ENCODE results near the gene CAP2.

CAP2 gene

GRCh38 chr6:17478946-17479345 lies 85.6 kb downstream of the CAP2 start:
- Mint-ChIP-seq H3K27me3 (no peaks in the 10 kb centered on the region), H3K9me3 (no peaks in the 10 kb centered on the region)

GRCh38 chr6:17480476-17480875 lies 87.1 kb downstream of the CAP2 start:
- no peaks in the 10 kb centered on the region for H3K4me1 Mint-ChIP-seq (ENCODE audit: low read depth)

More at GRCh38 chr6:17478946-17479345, 85.6 kb downstream of the CAP2 start:
- Mint-ChIP-seq H3K4me3 (no peak overlapping the region), H3K4me1 (ENCODE audit: low read depth) (no peaks in the 10 kb centered on the region), H3K27ac (no peak overlapping the region), H3K36me3 (ENCODE audit: low read depth) (no peaks in the 10 kb centered on the region)
- intact Hi-C loops (cut with micrococcal nuclease): no loop called here

GRCh38 chr6:17482711-17483110 lies 89.3 kb downstream of the CAP2 start:
- H3K4me1 Mint-ChIP-seq (ENCODE audit: low read depth): no peaks in the 10 kb centered on the region
- H3K36me3 Mint-ChIP-seq (ENCODE audit: low read depth): no peaks in the 10 kb centered on the region
- H3K4me3 Mint-ChIP-seq: no peak overlapping the region
- H3K27me3 Mint-ChIP-seq: no peaks in the 10 kb centered on the region
- H3K27ac Mint-ChIP-seq: no peak overlapping the region
- no peaks in the 10 kb centered on the region for H3K9me3 Mint-ChIP-seq
- intact Hi-C loops (cut with micrococcal nuclease): no loop called here

More at GRCh38 chr6:17480476-17480875, 87.1 kb downstream of the CAP2 start:
- Mint-ChIP-seq H3K27me3 (no peaks in the 10 kb centered on the region), H3K27ac (no peak overlapping the region), H3K4me3 (no peak overlapping the region), H3K36me3 (ENCODE audit: low read depth) (no peaks in the 10 kb centered on the region), H3K9me3 (no peaks in the 10 kb centered on the region)
- intact Hi-C loops (cut with micrococcal nuclease): no loop called here

- intact Hi-C loops (cut with micrococcal nuclease): no loop called here
Measured at GRCh38 chr6:17483391-17484016, 90.1 kb downstream of the CAP2 start.

GRCh38 chr6:17484201-17484849 lies 90.9 kb downstream of the CAP2 start:
- Mint-ChIP-seq H3K36me3 (ENCODE audit: low read depth) (no peaks in the 10 kb centered on the region), H3K4me1 (ENCODE audit: low read depth) (no peaks in the 10 kb centered on the region), H3K4me3 (no peak overlapping the region), H3K9me3 (no peaks in the 10 kb centered on the region), H3K27ac (no peak overlapping the region), H3K27me3 (no peaks in the 10 kb centered on the region)
- intact Hi-C loops (cut with micrococcal nuclease): no loop called here

More at GRCh38 chr6:17483391-17484016, 90.1 kb downstream of the CAP2 start:
- no peaks in the 10 kb centered on the region for H3K36me3 Mint-ChIP-seq (ENCODE audit: low read depth)
- H3K4me1 Mint-ChIP-seq (ENCODE audit: low read depth): no peaks in the 10 kb centered on the region
- no peak overlapping the region for H3K27ac Mint-ChIP-seq
- H3K27me3 Mint-ChIP-seq: no peaks in the 10 kb centered on the region
- no peaks in the 10 kb centered on the region for H3K9me3 Mint-ChIP-seq
- H3K4me3 Mint-ChIP-seq: no peak overlapping the region

- no peaks in the 10 kb centered on the region for H3K27me3 Mint-ChIP-seq
- intact Hi-C loops (cut with micrococcal nuclease): no loop called here
- no peaks in the 10 kb centered on the region for H3K9me3 Mint-ChIP-seq
- H3K4me3 Mint-ChIP-seq: no peak overlapping the region
- H3K4me1 Mint-ChIP-seq (ENCODE audit: low read depth): no peaks in the 10 kb centered on the region
- no peak overlapping the region for H3K27ac Mint-ChIP-seq
- H3K36me3 Mint-ChIP-seq (ENCODE audit: low read depth): no peaks in the 10 kb centered on the region
Measured at GRCh38 chr6:17485181-17485580, 91.8 kb downstream of the CAP2 start.

- intact Hi-C loops (cut with micrococcal nuclease): no loop called here
- no peak overlapping the region for H3K27ac Mint-ChIP-seq
- H3K27me3 Mint-ChIP-seq: peaks cover under 1% of the 10 kb centered on the region
- H3K4me1 Mint-ChIP-seq (ENCODE audit: low read depth): no peaks in the 10 kb centered on the region
- H3K4me3 Mint-ChIP-seq: no peak overlapping the region
- no peaks in the 10 kb centered on the region for H3K36me3 Mint-ChIP-seq (ENCODE audit: low read depth)
- H3K9me3 Mint-ChIP-seq: no peaks in the 10 kb centered on the region
Measured at GRCh38 chr6:17485946-17486345, 92.6 kb downstream of the CAP2 start.

GRCh38 chr6:17486680-17487079 lies 93.3 kb downstream of the CAP2 start:
- Mint-ChIP-seq H3K4me3 (no peak overlapping the region), H3K4me1 (ENCODE audit: low read depth) (no peaks in the 10 kb centered on the region), H3K36me3 (ENCODE audit: low read depth) (no peaks in the 10 kb centered on the region), H3K9me3 (no peaks in the 10 kb centered on the region), H3K27me3 (peaks cover 3% of the 10 kb centered on the region), H3K27ac (no peak overlapping the region)
- intact Hi-C loops (cut with micrococcal nuclease): no loop called here

- no peaks in the 10 kb centered on the region for H3K9me3 Mint-ChIP-seq
- no peaks in the 10 kb centered on the region for H3K4me1 Mint-ChIP-seq (ENCODE audit: low read depth)
- intact Hi-C loops (cut with micrococcal nuclease): no loop called here
- no peak overlapping the region for H3K4me3 Mint-ChIP-seq
- peaks cover 7% of the 10 kb centered on the region for H3K27me3 Mint-ChIP-seq
- no peaks in the 10 kb centered on the region for H3K36me3 Mint-ChIP-seq (ENCODE audit: low read depth)
- no peak overlapping the region for H3K27ac Mint-ChIP-seq
Measured at GRCh38 chr6:17490724-17491123, 97.3 kb downstream of the CAP2 start.

GRCh38 chr6:17491416-17492142 lies 98.2 kb downstream of the CAP2 start:
- intact Hi-C loops (cut with micrococcal nuclease): no loop called here
- no peak overlapping the region for H3K4me3 Mint-ChIP-seq
- H3K27me3 Mint-ChIP-seq: peaks cover 7% of the 10 kb centered on the region
- H3K4me1 Mint-ChIP-seq (ENCODE audit: low read depth): no peaks in the 10 kb centered on the region
- H3K36me3 Mint-ChIP-seq (ENCODE audit: low read depth): no peaks in the 10 kb centered on the region
- H3K27ac Mint-ChIP-seq: no peak overlapping the region
- no peaks in the 10 kb centered on the region for H3K9me3 Mint-ChIP-seq

- Mint-ChIP-seq H3K36me3 (ENCODE audit: low read depth) (no peaks in the 10 kb centered on the region), H3K27me3 (peaks cover 7% of the 10 kb centered on the region), H3K4me3 (no peak overlapping the region), H3K9me3 (no peaks in the 10 kb centered on the region), H3K27ac (no peak overlapping the region), H3K4me1 (ENCODE audit: low read depth) (no peaks in the 10 kb centered on the region)
- intact Hi-C loops (cut with micrococcal nuclease): no loop called here
Measured at GRCh38 chr6:17492350-17492749, 99.0 kb downstream of the CAP2 start.

GRCh38 chr6:17493286-17493685 lies 99.9 kb downstream of the CAP2 start:
- Mint-ChIP-seq H3K4me1 (ENCODE audit: low read depth) (no peaks in the 10 kb centered on the region), H3K27ac (no peak overlapping the region), H3K27me3 (peaks cover 7% of the 10 kb centered on the region), H3K9me3 (no peaks in the 10 kb centered on the region), H3K4me3 (no peak overlapping the region), H3K36me3 (ENCODE audit: low read depth) (no peaks in the 10 kb centered on the region)
- intact Hi-C loops (cut with micrococcal nuclease): no loop called here

GRCh38 chr6:17494177-17494576 lies 100.8 kb downstream of the CAP2 start:
- H3K9me3 Mint-ChIP-seq: no peaks in the 10 kb centered on the region
- peaks cover 7% of the 10 kb centered on the region for H3K27me3 Mint-ChIP-seq
- H3K4me3 Mint-ChIP-seq: no peak overlapping the region
- H3K27ac Mint-ChIP-seq: no peak overlapping the region
- H3K36me3 Mint-ChIP-seq (ENCODE audit: low read depth): no peaks in the 10 kb centered on the region
- intact Hi-C loops (cut with micrococcal nuclease): no loop called here
- H3K4me1 Mint-ChIP-seq (ENCODE audit: low read depth): no peaks in the 10 kb centered on the region

GRCh38 chr6:17494919-17495318 lies 101.5 kb downstream of the CAP2 start:
- H3K27me3 Mint-ChIP-seq: peaks cover 7% of the 10 kb centered on the region
- H3K36me3 Mint-ChIP-seq (ENCODE audit: low read depth): no peaks in the 10 kb centered on the region
- no peaks in the 10 kb centered on the region for H3K4me1 Mint-ChIP-seq (ENCODE audit: low read depth)
- H3K9me3 Mint-ChIP-seq: no peaks in the 10 kb centered on the region
- H3K27ac Mint-ChIP-seq: no peak overlapping the region
- no peak overlapping the region for H3K4me3 Mint-ChIP-seq
- intact Hi-C loops (cut with micrococcal nuclease): no loop called here
